HEK293 (cell line): ENCODE measurements around the gene SLC35F3.

ENCODE experiments used
- BCL11A ChIP-seq: fragments of 450-650 bp; formaldehyde crosslinking; IDR thresholded peaks from 2 replicates; pipeline ENCODE4 v1.5.1; 2016; ENCODE audit warnings: low read depth, missing biosample characterization, missing genetic modification characterization
- SETDB1 ChIP-seq: IDR thresholded peaks from one replicate; pipeline ENCODE4 v1.6.1; 2017; ENCODE audit warnings: mild to moderate bottlenecking, low read length, moderate library complexity, mixed read lengths; ENCODE audit not compliant: insufficient read length
- ZBTB1 ChIP-seq: fragments of 450-650 bp; formaldehyde crosslinking; IDR thresholded peaks from 2 replicates; pipeline ENCODE4 v1.5.1; 2016; ENCODE audit warnings: missing biosample characterization, missing genetic modification characterization
- ZNF146 ChIP-seq: fragments of 450-650 bp; formaldehyde crosslinking; IDR thresholded peaks from 2 replicates; pipeline ENCODE4 v1.5.1; 2016; ENCODE audit warnings: missing biosample characterization, missing genetic modification characterization
- ZNF768 ChIP-seq: fragments of 450-650 bp; formaldehyde crosslinking; IDR thresholded peaks from 2 replicates; pipeline ENCODE4 v1.5.1; 2018; ENCODE audit warnings: missing biosample characterization, mild to moderate bottlenecking, missing genetic modification characterization
- TF ChIP-seq, protein P1 (sequence below): fragments of 450-650 bp; formaldehyde crosslinking; IDR thresholded peaks from 2 replicates; pipeline ENCODE4 v1.5.1; 2016; ENCODE audit warnings: missing biosample characterization, missing genetic modification characterization
- TF ChIP-seq, protein P2 (sequence below): fragments of 450-650 bp; formaldehyde crosslinking; IDR thresholded peaks from 2 replicates; pipeline ENCODE4 v1.5.1; 2016; ENCODE audit warnings: missing biosample characterization, missing genetic modification characterization
- TF ChIP-seq, protein P3 (sequence below): fragments of 450-650 bp; formaldehyde crosslinking; IDR thresholded peaks from 2 replicates; pipeline ENCODE4 v1.5.1; 2016; ENCODE audit warnings: missing biosample characterization, missing genetic modification characterization
- TF ChIP-seq, protein P4 (sequence below): fragments of 450-650 bp; formaldehyde crosslinking; optimal IDR thresholded peaks from 2 replicates; pipeline ENCODE3; 2016; ENCODE audit warnings: missing biosample characterization, mild to moderate bottlenecking, missing genetic modification characterization
- TF ChIP-seq, protein P5 (sequence below): fragments of 450-650 bp; formaldehyde crosslinking; IDR thresholded peaks from 2 replicates; pipeline ENCODE4 v1.5.1; 2016; ENCODE audit warnings: missing biosample characterization, missing genetic modification characterization, borderline replicate concordance

DNA sequence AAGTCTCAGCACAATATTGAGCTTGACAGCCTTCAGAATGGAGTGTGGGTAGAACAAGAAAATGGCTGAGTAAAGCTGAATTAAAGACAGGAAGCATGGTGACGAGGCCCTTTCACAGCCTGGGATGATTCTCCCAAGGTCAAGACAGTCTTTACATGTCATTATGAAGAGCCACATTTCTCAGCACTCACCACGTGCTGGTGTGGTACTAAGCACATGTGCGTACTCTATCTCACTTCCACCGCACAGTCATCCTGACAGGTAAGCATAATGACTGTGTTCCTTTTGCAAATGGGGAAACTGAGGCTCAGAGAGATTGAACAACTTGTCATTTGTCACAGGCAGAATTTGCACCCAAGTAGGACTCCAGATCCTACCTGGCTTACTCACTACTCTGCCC, 376.0 kb downstream of the SLC35F3 start:
- TF ChIP-seq, protein P1, sequence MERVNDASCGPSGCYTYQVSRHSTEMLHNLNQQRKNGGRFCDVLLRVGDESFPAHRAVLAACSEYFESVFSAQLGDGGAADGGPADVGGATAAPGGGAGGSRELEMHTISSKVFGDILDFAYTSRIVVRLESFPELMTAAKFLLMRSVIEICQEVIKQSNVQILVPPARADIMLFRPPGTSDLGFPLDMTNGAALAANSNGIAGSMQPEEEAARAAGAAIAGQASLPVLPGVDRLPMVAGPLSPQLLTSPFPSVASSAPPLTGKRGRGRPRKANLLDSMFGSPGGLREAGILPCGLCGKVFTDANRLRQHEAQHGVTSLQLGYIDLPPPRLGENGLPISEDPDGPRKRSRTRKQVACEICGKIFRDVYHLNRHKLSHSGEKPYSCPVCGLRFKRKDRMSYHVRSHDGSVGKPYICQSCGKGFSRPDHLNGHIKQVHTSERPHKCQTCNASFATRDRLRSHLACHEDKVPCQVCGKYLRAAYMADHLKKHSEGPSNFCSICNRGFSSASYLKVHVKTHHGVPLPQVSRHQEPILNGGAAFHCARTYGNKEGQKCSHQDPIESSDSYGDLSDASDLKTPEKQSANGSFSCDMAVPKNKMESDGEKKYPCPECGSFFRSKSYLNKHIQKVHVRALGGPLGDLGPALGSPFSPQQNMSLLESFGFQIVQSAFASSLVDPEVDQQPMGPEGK (tag by site-specific recombination): no peak
- TF ChIP-seq, protein P2, sequence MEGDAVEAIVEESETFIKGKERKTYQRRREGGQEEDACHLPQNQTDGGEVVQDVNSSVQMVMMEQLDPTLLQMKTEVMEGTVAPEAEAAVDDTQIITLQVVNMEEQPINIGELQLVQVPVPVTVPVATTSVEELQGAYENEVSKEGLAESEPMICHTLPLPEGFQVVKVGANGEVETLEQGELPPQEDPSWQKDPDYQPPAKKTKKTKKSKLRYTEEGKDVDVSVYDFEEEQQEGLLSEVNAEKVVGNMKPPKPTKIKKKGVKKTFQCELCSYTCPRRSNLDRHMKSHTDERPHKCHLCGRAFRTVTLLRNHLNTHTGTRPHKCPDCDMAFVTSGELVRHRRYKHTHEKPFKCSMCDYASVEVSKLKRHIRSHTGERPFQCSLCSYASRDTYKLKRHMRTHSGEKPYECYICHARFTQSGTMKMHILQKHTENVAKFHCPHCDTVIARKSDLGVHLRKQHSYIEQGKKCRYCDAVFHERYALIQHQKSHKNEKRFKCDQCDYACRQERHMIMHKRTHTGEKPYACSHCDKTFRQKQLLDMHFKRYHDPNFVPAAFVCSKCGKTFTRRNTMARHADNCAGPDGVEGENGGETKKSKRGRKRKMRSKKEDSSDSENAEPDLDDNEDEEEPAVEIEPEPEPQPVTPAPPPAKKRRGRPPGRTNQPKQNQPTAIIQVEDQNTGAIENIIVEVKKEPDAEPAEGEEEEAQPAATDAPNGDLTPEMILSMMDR: no peak
- TF ChIP-seq, protein P3, sequence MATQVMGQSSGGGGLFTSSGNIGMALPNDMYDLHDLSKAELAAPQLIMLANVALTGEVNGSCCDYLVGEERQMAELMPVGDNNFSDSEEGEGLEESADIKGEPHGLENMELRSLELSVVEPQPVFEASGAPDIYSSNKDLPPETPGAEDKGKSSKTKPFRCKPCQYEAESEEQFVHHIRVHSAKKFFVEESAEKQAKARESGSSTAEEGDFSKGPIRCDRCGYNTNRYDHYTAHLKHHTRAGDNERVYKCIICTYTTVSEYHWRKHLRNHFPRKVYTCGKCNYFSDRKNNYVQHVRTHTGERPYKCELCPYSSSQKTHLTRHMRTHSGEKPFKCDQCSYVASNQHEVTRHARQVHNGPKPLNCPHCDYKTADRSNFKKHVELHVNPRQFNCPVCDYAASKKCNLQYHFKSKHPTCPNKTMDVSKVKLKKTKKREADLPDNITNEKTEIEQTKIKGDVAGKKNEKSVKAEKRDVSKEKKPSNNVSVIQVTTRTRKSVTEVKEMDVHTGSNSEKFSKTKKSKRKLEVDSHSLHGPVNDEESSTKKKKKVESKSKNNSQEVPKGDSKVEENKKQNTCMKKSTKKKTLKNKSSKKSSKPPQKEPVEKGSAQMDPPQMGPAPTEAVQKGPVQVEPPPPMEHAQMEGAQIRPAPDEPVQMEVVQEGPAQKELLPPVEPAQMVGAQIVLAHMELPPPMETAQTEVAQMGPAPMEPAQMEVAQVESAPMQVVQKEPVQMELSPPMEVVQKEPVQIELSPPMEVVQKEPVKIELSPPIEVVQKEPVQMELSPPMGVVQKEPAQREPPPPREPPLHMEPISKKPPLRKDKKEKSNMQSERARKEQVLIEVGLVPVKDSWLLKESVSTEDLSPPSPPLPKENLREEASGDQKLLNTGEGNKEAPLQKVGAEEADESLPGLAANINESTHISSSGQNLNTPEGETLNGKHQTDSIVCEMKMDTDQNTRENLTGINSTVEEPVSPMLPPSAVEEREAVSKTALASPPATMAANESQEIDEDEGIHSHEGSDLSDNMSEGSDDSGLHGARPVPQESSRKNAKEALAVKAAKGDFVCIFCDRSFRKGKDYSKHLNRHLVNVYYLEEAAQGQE (tag by site-specific recombination): no peak
- no peak for TF ChIP-seq ZNF146 (tag by site-specific recombination)
- no peak for TF ChIP-seq ZBTB1
- no peak for TF ChIP-seq SETDB1
- TF ChIP-seq BCL11A (tag by site-specific recombination): no peak
- no peak for TF ChIP-seq ZNF768 (tag by site-specific recombination)
- TF ChIP-seq, protein P4, sequence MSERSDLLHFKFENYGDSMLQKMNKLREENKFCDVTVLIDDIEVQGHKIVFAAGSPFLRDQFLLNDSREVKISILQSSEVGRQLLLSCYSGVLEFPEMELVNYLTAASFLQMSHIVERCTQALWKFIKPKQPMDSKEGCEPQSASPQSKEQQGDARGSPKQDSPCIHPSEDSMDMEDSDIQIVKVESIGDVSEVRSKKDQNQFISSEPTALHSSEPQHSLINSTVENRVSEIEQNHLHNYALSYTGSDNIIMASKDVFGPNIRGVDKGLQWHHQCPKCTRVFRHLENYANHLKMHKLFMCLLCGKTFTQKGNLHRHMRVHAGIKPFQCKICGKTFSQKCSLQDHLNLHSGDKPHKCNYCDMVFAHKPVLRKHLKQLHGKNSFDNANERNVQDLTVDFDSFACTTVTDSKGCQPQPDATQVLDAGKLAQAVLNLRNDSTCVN (tag by site-specific recombination): no peak
- TF ChIP-seq, protein P5, sequence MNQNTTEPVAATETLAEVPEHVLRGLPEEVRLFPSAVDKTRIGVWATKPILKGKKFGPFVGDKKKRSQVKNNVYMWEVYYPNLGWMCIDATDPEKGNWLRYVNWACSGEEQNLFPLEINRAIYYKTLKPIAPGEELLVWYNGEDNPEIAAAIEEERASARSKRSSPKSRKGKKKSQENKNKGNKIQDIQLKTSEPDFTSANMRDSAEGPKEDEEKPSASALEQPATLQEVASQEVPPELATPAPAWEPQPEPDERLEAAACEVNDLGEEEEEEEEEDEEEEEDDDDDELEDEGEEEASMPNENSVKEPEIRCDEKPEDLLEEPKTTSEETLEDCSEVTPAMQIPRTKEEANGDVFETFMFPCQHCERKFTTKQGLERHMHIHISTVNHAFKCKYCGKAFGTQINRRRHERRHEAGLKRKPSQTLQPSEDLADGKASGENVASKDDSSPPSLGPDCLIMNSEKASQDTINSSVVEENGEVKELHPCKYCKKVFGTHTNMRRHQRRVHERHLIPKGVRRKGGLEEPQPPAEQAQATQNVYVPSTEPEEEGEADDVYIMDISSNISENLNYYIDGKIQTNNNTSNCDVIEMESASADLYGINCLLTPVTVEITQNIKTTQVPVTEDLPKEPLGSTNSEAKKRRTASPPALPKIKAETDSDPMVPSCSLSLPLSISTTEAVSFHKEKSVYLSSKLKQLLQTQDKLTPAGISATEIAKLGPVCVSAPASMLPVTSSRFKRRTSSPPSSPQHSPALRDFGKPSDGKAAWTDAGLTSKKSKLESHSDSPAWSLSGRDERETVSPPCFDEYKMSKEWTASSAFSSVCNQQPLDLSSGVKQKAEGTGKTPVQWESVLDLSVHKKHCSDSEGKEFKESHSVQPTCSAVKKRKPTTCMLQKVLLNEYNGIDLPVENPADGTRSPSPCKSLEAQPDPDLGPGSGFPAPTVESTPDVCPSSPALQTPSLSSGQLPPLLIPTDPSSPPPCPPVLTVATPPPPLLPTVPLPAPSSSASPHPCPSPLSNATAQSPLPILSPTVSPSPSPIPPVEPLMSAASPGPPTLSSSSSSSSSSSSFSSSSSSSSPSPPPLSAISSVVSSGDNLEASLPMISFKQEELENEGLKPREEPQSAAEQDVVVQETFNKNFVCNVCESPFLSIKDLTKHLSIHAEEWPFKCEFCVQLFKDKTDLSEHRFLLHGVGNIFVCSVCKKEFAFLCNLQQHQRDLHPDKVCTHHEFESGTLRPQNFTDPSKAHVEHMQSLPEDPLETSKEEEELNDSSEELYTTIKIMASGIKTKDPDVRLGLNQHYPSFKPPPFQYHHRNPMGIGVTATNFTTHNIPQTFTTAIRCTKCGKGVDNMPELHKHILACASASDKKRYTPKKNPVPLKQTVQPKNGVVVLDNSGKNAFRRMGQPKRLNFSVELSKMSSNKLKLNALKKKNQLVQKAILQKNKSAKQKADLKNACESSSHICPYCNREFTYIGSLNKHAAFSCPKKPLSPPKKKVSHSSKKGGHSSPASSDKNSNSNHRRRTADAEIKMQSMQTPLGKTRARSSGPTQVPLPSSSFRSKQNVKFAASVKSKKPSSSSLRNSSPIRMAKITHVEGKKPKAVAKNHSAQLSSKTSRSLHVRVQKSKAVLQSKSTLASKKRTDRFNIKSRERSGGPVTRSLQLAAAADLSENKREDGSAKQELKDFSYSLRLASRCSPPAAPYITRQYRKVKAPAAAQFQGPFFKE (tag by site-specific recombination): no peak
